CD4-positive, alpha-beta T cell treated with Interleukin-15 for 1 hour (primary cell): Measurements from ENCODE around the gene LANCL3.
"Not testable (repeated sequence)": the region's sequence is repeated elsewhere in the genome, so short reads cannot be mapped to it uniquely, and the experiment has no call there.

Experiments used
- DNase-seq: peaks from one replicate; pipeline ENCODE4 v3.0.0-alpha.2; 2020

Gene LANCL3

GRCh38 chrX:37571426-37572107 is at the start of gene LANCL3:
Gene LANCL3, plus strand, starts transcription at chrX:37571661. Its CDS starts 210 bp downstream, at chrX:37571871.
- DNase-seq = peak; percentile 39

DNA sequence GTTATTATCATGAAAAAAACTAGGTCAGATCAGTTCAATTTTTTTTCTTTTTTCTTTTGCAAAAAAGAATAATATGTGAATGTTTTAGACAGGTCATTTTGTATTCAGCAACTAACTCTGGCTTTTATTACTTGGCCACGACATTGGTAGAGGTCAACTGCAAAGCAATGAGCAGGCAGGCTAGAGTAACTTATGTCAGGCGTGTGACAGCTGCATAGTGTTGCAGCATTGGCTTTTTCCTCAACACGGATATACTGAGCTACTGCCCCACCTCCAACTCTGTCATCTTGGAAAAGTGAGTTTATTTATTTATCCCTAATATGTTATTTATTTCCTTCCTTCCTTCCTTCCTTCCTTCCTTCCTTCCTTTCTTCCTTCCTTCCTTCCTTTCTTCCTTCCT is 47.8 kb upstream of the LANCL3 start:
- DNase-seq = not testable (repeated sequence)

DNA sequence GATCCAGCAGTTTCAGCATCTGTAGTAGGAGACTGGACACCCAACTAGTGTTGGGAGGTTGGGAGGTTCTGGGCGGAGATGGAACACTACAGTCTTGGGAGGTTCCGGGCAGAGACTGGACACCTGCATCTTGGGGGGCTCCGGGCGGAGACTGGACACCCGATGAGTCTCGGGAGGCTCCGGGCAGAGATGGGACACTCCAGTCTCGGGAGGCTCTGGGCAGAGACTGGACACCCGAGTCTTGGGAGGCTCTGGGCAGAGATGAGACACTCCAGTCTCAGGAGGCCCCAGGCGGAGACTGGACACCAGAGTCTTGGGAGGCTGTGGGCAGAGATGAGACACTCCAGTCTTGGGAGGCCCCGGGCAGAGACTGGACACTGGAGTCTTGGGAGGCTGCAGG is 29.5 kb upstream of the LANCL3 start:
- DNase-seq = no peak

- DNase-seq = no peak
Observed at GRCh38 chrX:37542791-37543190, 28.7 kb upstream of the LANCL3 start.

DNA sequence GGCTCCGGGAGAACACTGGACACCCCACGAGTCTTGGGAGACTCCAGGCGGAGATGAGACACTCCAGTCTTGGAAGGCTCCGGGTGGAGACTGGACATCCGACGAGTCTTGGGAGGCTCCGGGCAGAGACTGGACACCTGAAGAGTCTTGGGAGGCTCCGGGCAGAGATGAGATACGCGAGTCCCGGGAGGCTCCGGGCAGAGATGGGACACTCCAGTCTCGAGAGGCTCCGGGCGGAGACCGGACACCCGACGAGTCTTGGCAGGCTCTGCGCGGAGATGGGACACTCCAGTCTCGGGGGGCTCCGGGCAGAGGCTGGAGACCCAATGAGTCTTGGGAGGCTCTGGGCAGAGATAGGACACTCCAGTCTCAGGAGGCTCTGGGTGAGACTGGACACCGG is 28.1 kb upstream of the LANCL3 start:
- DNase-seq = no peak

DNA sequence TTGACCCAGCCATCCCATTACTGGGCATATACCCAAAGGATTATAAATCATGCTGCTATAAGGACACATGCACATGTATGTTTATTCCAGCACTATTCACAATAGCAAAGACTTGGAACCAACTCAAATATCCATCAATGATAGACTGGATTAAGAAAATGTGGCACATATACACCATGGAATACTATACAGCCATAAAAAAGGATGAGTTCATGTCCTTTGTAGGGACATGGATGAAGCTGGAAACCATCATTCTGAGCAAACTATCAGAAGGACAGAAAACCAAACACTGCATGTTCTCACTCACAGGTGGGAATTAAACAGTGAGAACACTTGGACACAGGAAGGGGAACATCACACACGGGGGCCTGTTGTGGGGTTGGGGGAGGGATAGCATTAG is 26.9 kb upstream of the LANCL3 start:
- not testable (repeated sequence) for DNase-seq

- no peak for DNase-seq
Observed at GRCh38 chrX:37545066-37545465, 26.4 kb upstream of the LANCL3 start.

GRCh38 chrX:37549619-37550018 is 21.8 kb upstream of the LANCL3 start:
- not testable (repeated sequence) for DNase-seq

DNA sequence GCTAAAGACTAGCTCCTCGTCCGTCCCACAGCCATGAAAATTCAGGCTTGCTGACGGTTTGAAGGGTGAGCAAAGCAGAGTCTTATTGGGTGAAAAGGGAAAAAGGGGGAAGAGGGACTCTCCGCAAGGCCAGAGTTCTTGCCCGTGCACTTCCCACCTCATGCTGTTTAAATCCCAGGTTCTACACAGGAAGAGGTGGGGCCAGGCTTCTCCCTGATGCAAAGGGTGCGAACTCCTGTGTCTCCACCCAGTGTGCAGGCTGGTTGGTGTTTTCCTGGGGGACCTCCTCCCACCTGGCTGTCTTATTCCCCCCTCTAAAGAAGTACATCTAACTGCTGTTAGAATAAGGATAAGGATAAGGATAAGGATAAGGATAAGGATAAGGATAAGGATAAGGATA is 18.0 kb upstream of the LANCL3 start:
- DNase-seq = no peak

DNA sequence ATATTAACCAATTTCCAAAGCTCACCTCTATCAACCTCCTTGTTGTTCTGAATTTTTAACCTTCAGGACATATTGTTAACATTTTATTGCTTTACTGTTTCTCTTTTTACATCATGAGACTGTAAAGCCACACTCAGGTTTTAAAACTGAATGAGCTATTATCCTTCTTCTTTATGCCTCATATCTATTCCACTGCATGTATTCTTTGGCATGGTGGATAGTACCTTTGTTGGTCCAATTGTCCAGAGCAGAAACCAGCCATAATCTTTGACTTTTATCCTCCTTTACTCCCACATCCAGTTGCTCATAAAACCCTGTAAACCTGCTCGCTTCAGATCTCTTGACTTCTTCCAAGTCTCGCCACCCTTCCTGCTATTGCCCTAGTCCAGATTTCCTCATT is 6.2 kb upstream of the LANCL3 start:
- not testable (repeated sequence) for DNase-seq

- DNase-seq = not testable (repeated sequence)
Observed at GRCh38 chrX:37570349-37570748, 1.1 kb upstream of the LANCL3 start.

DNA sequence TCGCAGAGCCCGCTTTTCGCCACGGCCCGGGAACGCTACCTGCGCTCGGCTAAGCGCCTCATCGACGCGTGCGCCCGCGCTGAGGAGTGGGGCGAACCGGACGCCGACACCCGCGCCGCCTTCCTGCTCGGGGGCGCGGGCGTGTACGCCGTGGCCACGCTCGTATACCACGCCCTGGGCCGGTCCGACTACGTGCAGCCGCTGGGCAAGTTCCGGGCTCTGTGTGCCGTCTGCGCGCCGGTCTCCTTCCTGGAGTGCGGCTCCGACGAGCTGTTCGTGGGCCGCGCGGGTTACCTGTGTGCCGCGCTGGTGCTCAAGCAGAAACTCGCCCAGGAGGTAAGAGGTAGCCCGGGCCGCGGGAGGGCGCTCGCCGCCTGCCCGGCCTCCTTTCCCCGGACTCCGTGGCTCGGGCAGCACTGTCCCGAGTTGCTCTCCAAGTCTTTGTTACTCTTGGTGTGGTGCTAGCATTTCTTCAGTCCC is 687 bp downstream of the LANCL3 start:
- DNase-seq = peak; percentile 24

- DNase-seq = not testable (repeated sequence)
Observed at GRCh38 chrX:37573121-37573520, 1.7 kb downstream of the LANCL3 start.

DNA sequence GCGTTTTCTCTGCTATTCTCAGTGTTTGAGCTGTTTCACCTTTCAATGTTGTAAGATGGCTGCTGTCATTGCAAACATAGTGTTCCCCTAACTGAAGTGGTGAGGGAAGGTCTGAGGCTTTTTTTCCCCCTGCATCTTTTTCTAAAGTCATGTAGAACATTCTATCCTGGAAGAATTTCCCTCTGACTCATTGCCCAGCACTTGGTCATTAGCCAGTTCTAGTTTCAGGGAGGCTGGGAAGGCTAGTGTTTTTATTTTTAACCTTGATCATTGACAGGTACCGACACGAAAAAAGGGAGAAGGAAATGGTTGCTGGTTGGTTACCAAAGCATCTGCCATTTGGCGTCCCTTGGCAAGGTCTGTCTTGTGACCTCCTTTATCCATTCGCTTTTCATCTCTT is 6.6 kb downstream of the LANCL3 start:
- DNase-seq = no peak

- DNase-seq = no peak
Observed at GRCh38 chrX:37580080-37580479, 8.6 kb downstream of the LANCL3 start.

GRCh38 chrX:37587337-37587736 is 15.9 kb downstream of the LANCL3 start:
- DNase-seq = not testable (repeated sequence)

- no peak for DNase-seq
Observed at GRCh38 chrX:37590047-37590446, 18.6 kb downstream of the LANCL3 start.

GRCh38 chrX:37594755-37595382 is 23.4 kb downstream of the LANCL3 start:
- no peak for DNase-seq

DNA sequence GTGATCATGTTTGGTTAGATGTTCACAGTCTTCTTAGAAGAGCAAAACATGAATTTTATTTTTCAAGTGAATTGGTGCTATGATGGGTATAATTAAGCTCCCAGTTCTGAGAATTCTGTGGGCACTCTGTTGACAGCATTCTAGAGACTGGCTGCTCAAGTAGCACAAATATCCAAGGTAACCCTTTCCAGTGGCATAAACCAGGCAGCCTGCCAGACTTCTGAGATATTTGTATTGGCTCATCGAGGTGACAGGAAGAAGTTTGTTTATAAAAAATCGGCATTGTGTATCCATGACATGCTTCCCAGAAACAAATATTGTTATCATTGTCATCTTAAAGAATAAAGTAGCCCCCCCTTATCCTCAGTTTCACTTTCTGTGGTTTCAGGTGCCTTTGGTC is 28.3 kb downstream of the LANCL3 start:
- DNase-seq = no peak

- no peak for DNase-seq
Observed at GRCh38 chrX:37603938-37604409, 32.5 kb downstream of the LANCL3 start.

DNA sequence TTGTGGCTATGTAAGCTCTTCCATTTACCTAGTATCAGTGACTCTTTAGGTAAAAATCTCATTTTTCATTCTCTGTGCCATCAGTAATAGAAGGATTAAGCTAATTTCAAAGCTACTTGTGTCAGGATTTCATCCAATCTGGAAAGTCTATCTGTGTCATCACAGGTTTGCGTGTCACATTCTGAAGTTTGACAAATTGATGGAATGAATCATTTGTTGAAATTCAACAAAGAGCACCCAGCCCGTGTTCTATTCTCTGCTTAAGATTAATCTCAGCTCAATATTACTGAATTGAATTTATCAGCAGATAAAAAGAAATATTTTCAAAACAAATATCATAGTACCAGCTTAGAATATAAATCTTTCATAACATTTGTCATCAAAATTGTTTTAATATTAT is 35.8 kb downstream of the LANCL3 start:
- DNase-seq = no peak

GRCh38 chrX:37608156-37608555 is 36.7 kb downstream of the LANCL3 start:
- DNase-seq = no peak

- no peak for DNase-seq
Observed at GRCh38 chrX:37609727-37610126, 38.3 kb downstream of the LANCL3 start.

DNA sequence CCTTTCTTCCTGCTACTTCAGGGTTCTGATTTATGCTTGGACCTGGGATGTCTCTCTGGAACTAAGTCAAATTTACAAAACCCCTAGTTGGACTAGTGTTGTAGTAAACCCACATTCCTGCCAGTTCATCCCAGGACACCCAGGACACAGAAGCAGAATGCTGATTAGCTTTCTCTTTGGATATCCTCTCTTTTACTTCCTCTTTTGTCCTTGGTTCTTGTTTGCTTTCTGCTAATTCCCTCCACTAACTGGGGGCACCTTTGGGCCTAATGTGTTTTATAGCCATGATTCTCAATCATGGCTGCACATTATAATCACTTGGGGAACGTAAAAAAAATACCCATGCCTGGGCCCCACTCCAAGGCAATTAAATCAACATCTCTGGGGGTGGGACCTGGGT is 42.5 kb downstream of the LANCL3 start:
- no peak for DNase-seq

- DNase-seq = no peak
Observed at GRCh38 chrX:37627602-37628001, 56.1 kb downstream of the LANCL3 start.
